IMR-90 (cell line): ENCODE results near the gene VEZT. TPM values are rescaled to one million over a fixed set of nuclear protein-coding genes. Genes with fewer than 3 reads are reported as not detected.

Experiments
- ATAC-seq: fragments of 200-7000 bp; cut with Tn5 transposase; 2 replicates; pipeline ENCODE4 v1.9.1; 2020; ENCODE audit warnings: low read depth, mild to moderate bottlenecking, moderate library complexity
- BruUV-seq: library from RNA; stranded (reverse); fragments of 400-500 nt; replicated peaks from 2 replicates; lab custom pipeline; 2021; lab: Mats Ljungman, UMichigan
- CTCF ChIA-PET: fragments of 300-600 bp; formaldehyde crosslinking; extraction: SDS; loops from one replicate; lab custom pipeline; 2021; ENCODE audit warnings: antibody characterized with exemption; lab: Yijun Ruan, JAX
- POLR2A ChIA-PET: fragments of 300-600 bp; sonication (Branson Sonifier 250); formaldehyde crosslinking; loops from one replicate; lab custom pipeline; 2022; ENCODE audit warnings: antibody characterized with exemption; ENCODE audit not compliant: unreplicated experiment; lab: Charles Lee
- DNase-seq: peaks from one replicate; pipeline ENCODE4 v3.0.0; 2013
- H2AFZ ChIP-seq: replicated peaks from 2 replicates; pipeline ENCODE3; 2013; ENCODE audit warnings: low read length, mild to moderate bottlenecking; ENCODE audit not compliant: poor library complexity
- H2AK5ac ChIP-seq: 2 replicates; pipeline ENCODE4 v1.6.1; 2013; ENCODE audit warnings: low read depth, low read length, inconsistent platforms
- H2AK9ac ChIP-seq: replicated peaks from 2 replicates; pipeline ENCODE3; 2013; ENCODE audit warnings: mild to moderate bottlenecking, low read depth, low read length, moderate library complexity; ENCODE audit not compliant: poor library complexity
- H2BK120ac ChIP-seq: 2 replicates; pipeline ENCODE4 v1.6.1; 2013; ENCODE audit warnings: low read depth, low read length, inconsistent platforms
- H2BK15ac ChIP-seq: 3 replicates; pipeline ENCODE4 v1.6.1; 2013; ENCODE audit warnings: low read depth, low read length, inconsistent platforms
- H2BK20ac ChIP-seq: 2 replicates; pipeline ENCODE4 v1.6.1; 2013; ENCODE audit warnings: low read depth, mild to moderate bottlenecking, inconsistent platforms, low read length, moderate library complexity
- H2BK5ac ChIP-seq: 2 replicates; pipeline ENCODE4 v1.6.1; 2013; ENCODE audit warnings: mild to moderate bottlenecking, low read depth, low read length, inconsistent platforms; ENCODE audit not compliant: poor library complexity, severe bottlenecking
- H3K14ac ChIP-seq: replicated peaks from 2 replicates; pipeline ENCODE4 v1.6.1; 2013; ENCODE audit warnings: low read depth, low read length, inconsistent platforms
- H3K18ac ChIP-seq: 2 replicates; pipeline ENCODE4 v1.6.1; 2013; ENCODE audit warnings: low read depth, low read length, control low read depth
- H3K23ac ChIP-seq: 2 replicates; pipeline ENCODE4 v1.6.1; 2013; ENCODE audit warnings: low read depth, low read length, inconsistent platforms
- H3K27ac ChIP-seq: 2 replicates; pipeline ENCODE4 v1.5.1; 2013; ENCODE audit warnings: mild to moderate bottlenecking, control low read depth, low read length; ENCODE audit not compliant: insufficient read depth
- H3K27me3 ChIP-seq: 2 replicates; pipeline ENCODE4 v1.6.1; 2013; ENCODE audit warnings: low read length; ENCODE audit not compliant: control insufficient read depth, insufficient read depth
- H3K36me3 ChIP-seq: 2 replicates; pipeline ENCODE4 v1.6.1; 2013; ENCODE audit warnings: low read length, mixed read lengths; ENCODE audit not compliant: control insufficient read depth, insufficient read depth
- H3K4ac ChIP-seq: 2 replicates; pipeline ENCODE4 v1.6.1; 2013; ENCODE audit warnings: low read depth, low read length, inconsistent platforms
- H3K4me1 ChIP-seq: 2 replicates; pipeline ENCODE4 v1.6.1; 2013; ENCODE audit warnings: low read length, mixed read lengths; ENCODE audit not compliant: control insufficient read depth, insufficient read depth
- H3K4me2 ChIP-seq: 2 replicates; pipeline ENCODE4 v1.6.1; 2013; ENCODE audit warnings: low read depth, mild to moderate bottlenecking, control low read depth, low read length, moderate library complexity
- H3K4me3 ChIP-seq: 2 replicates; pipeline ENCODE4 v1.5.1; 2013; ENCODE audit warnings: low read depth, mild to moderate bottlenecking, control low read depth, low read length, moderate library complexity; ENCODE audit not compliant: insufficient read depth
- H3K56ac ChIP-seq: 2 replicates; pipeline ENCODE4 v1.6.1; 2013; ENCODE audit warnings: low read length, inconsistent platforms; ENCODE audit not compliant: insufficient read depth; ENCODE audit errors: extremely low read depth
- H3K79me1 ChIP-seq, 2 experiments: 2 replicates each; pipeline ENCODE4 v1.6.1; 2013; ENCODE audit warnings: low read length in 2 of 2, inconsistent platforms in 1 of 2, low read depth in 1 of 2
- H3K9ac ChIP-seq: 2 replicates; pipeline ENCODE4 v1.6.1; 2013; ENCODE audit warnings: low read depth, low read length, control low read depth
- H3K9me1 ChIP-seq: 2 replicates; pipeline ENCODE4 v1.6.1; 2013; ENCODE audit warnings: low read length, inconsistent platforms; ENCODE audit not compliant: insufficient read depth
- H3K9me3 ChIP-seq: 2 replicates; pipeline ENCODE4 v1.6.1; 2013; ENCODE audit warnings: low read length; ENCODE audit not compliant: control insufficient read depth, insufficient read depth
- H4K20me1 ChIP-seq: 2 replicates; pipeline ENCODE4 v1.6.1; 2013; ENCODE audit warnings: low read length, inconsistent platforms; ENCODE audit not compliant: insufficient read depth
- H4K5ac ChIP-seq: 2 replicates; pipeline ENCODE4 v1.6.1; 2013; ENCODE audit warnings: mild to moderate bottlenecking, low read depth, low read length, control low read depth
- H4K8ac ChIP-seq, 2 experiments: 2 replicates each; pipeline ENCODE4 v1.6.1; 2013; ENCODE audit warnings: low read depth in 2 of 2, low read length in 2 of 2, control low read depth in 1 of 2, inconsistent platforms in 1 of 2
- H4K91ac ChIP-seq: 2 replicates; pipeline ENCODE4 v1.6.1; 2013; ENCODE audit warnings: low read depth, low read length, inconsistent platforms; ENCODE audit not compliant: insufficient read depth
- BHLHE40 ChIP-seq: fragments of 150-350 bp; IDR thresholded peaks from 2 replicates; pipeline ENCODE4 v1.6.1; 2016; ENCODE audit warnings: mild to moderate bottlenecking, low read depth, low read length
- CEBPB ChIP-seq: IDR thresholded peaks from 2 replicates; pipeline ENCODE4 v1.6.1; 2012; ENCODE audit warnings: low read depth, low read length, improper control_type of control experiment
- CHD1 ChIP-seq: IDR thresholded peaks from 2 replicates; pipeline ENCODE4 v1.6.1; 2012; ENCODE audit warnings: low read depth, low read length, improper control_type of control experiment
- CTCF ChIP-seq: conservative IDR thresholded peaks from 2 replicates; pipeline ENCODE4 v1.5.1; 2012; ENCODE audit warnings: mild to moderate bottlenecking, low read depth, low read length, improper control_type of control experiment
- ELK1 ChIP-seq: fragments of 150-350 bp; IDR thresholded peaks from 2 replicates; pipeline ENCODE4 v1.6.1; 2016; ENCODE audit warnings: low read depth, mild to moderate bottlenecking, low read length, moderate library complexity, borderline replicate concordance
- FOS ChIP-seq: fragments of 150-350 bp; IDR thresholded peaks from 2 replicates; pipeline ENCODE4 v1.6.1; 2016; ENCODE audit warnings: low read depth, low read length
- MAFK ChIP-seq: IDR thresholded peaks from 2 replicates; pipeline ENCODE4 v1.6.1; 2012; ENCODE audit warnings: low read depth, low read length, improper control_type of control experiment
- MAZ ChIP-seq: IDR thresholded peaks from 2 replicates; pipeline ENCODE4 v1.6.1; 2012; ENCODE audit warnings: low read depth, mild to moderate bottlenecking, low read length, improper control_type of control experiment, moderate library complexity, borderline replicate concordance
- MXI1 ChIP-seq: IDR thresholded peaks from 2 replicates; pipeline ENCODE4 v1.6.1; 2012; ENCODE audit warnings: low read depth, mild to moderate bottlenecking, low read length, moderate library complexity, borderline replicate concordance
- NFE2L2 ChIP-seq: fragments of 150-350 bp; IDR thresholded peaks from 2 replicates; pipeline ENCODE4 v1.6.1; 2016; ENCODE audit warnings: low read depth, mild to moderate bottlenecking, low read length
- POLR2A ChIP-seq: IDR thresholded peaks from 2 replicates; pipeline ENCODE4 v1.6.1; 2012; ENCODE audit warnings: mild to moderate bottlenecking, low read depth, low read length
- RAD21 ChIP-seq: IDR thresholded peaks from 2 replicates; pipeline ENCODE4 v1.6.1; 2012; ENCODE audit warnings: low read length, improper control_type of control experiment
- RCOR1 ChIP-seq: IDR thresholded peaks from 2 replicates; pipeline ENCODE4 v1.6.1; 2012; ENCODE audit warnings: mild to moderate bottlenecking, low read length, improper control_type of control experiment; ENCODE audit not compliant: insufficient replicate concordance
- RFX5 ChIP-seq: IDR thresholded peaks from 2 replicates; pipeline ENCODE4 v1.8.0; 2012; ENCODE audit warnings: low read depth, mild to moderate bottlenecking, low read length, moderate library complexity
- SMC3 ChIP-seq: fragments of 150-350 bp; IDR thresholded peaks from 2 replicates; pipeline ENCODE4 v1.6.1; 2016; ENCODE audit warnings: low read depth, mild to moderate bottlenecking, antibody characterized with exemption, low read length, moderate library complexity
- USF2 ChIP-seq: fragments of 150-350 bp; IDR thresholded peaks from 2 replicates; pipeline ENCODE4 v1.6.1; 2017; ENCODE audit warnings: mild to moderate bottlenecking, antibody characterized with exemption, low read length, low read depth
- WGBS, 2 experiments: methylation state at CpG; one replicate each; pipeline versions ENCODE4 v1.1.5 to v1.1.7; 2013; ENCODE audit warnings: missing lambda C conversion rate in 2 of 2; ENCODE audit not compliant: insufficient read length in 1 of 2; ENCODE audit errors: extremely low coverage in 2 of 2; 5-methylcytosine and 5-hydroxymethylcytosine counted together
- dilution Hi-C: fragments of 300-500 bp; cut with HindIII; formaldehyde crosslinking; loops from one replicate; pipeline ENCODE4 v1.14.3; 2018; ENCODE audit warnings: low sequenced_read_pairs; ENCODE audit not compliant: unreplicated experiment
- in situ Hi-C: fragments of 300-500 bp; cut with MboI; formaldehyde crosslinking; loops from 3 replicates; pipeline ENCODE4 v1.14.3; 2019; ENCODE audit warnings: low sequenced_read_pairs, inconsistent platforms, mixed read lengths
- intact Hi-C: fragments of 100-400 bp; cut with micrococcal nuclease; formaldehyde crosslinking; loops from 2 replicates; pipeline ENCODE4 v1.10.0; 2022
- polyA plus RNA-seq, 3 experiments: library from polyadenylated mRNA; depleted of rRNA; stranded (reverse); fragments of >200 nt; gene quantifications; 2 replicates each; pipeline ENCODE4 v1.2.3, GENCODE V29; 2012; ENCODE audit warnings: low replicate concordance in 1 of 3
- total RNA-seq: library from RNA; depleted of rRNA; stranded (reverse); fragments of >200 nt; gene quantifications from 2 replicates; pipeline ENCODE4 v1.2.3, GENCODE V29; 2012

Gene VEZT
- total and polyA plus RNA-seq, 2 of the 4 experiments (the other 2 are of a cell fraction), result 54.5 to 90.2 TPM

- Histone ChIP-seq H2AFZ (no peak overlapping the region), H4K8ac (no peak overlapping the region), H4K91ac (no peak overlapping the region), H4K20me1 (peaks cover 28% of the 10 kb centered on the region), H3K36me3 (peaks cover 7% of the 10 kb centered on the region), H2BK20ac (no peak overlapping the region), H4K5ac (no peak overlapping the region), H2BK5ac (no peak overlapping the region), H3K4ac (no peak overlapping the region), H3K9me3 (no peaks in the 10 kb centered on the region), H3K27me3 (no peaks in the 10 kb centered on the region), H3K4me2 (no peak overlapping the region), H3K27ac (no peak overlapping the region), H2BK120ac (no peak overlapping the region), H3K23ac (peak overlapping the region; percentile 40; the same call in 1 of the 2 replicates), H2BK15ac (no peak overlapping the region), H3K18ac (no peak overlapping the region), H3K9ac (no peak overlapping the region), H3K56ac (no peak overlapping the region), H2AK9ac (no peak overlapping the region), H3K4me1 (peaks cover 14% of the 10 kb centered on the region), H3K79me1 (peaks cover 14 to 62% of the 10 kb centered on the region in 2 experiments; a peak in 3 of 4 replicates), H3K4me3 (no peak overlapping the region), H3K14ac (no peak overlapping the region), H3K9me1 (peaks cover 14% of the 10 kb centered on the region), H2AK5ac (no peak overlapping the region)
- dilution Hi-C loops, result no loop called here
- ATAC-seq, result no peak
- BruUV-seq, result no TSS peak
- no CpG with 5 or more reads among the region's 1 CpG for WGBS, 2 experiments
- no peak for DNase-seq
- POLR2A ChIA-PET, result interaction anchor here (0.5 to 0.6 kb wide), 2 partner anchors 46 to 91 kb away, joined by 3 to 6 read pairs; no protein-coding TSS in a partner anchor
- intact Hi-C loops, result no loop called here
- in situ Hi-C loops, result no loop called here
- TF ChIP-seq NFE2L2, result no peak
- TF ChIP-seq MAFK, result no peak
- TF ChIP-seq SMC3, result no peak
- no peak for TF ChIP-seq ELK1
- TF ChIP-seq CEBPB, result no peak
- TF ChIP-seq CHD1, result no peak
- TF ChIP-seq MAZ, result no peak
- no peak for TF ChIP-seq RAD21
- no peak for TF ChIP-seq MXI1
- no peak for TF ChIP-seq RCOR1
- TF ChIP-seq BHLHE40, result no peak
- TF ChIP-seq USF2, result no peak
- TF ChIP-seq FOS, result no peak
- no peak for TF ChIP-seq POLR2A
- TF ChIP-seq RFX5, result no peak
- TF ChIP-seq CTCF, result no peak
- CTCF ChIA-PET, result interaction anchor here (1.0 kb wide), 1 partner anchor 109 kb away, joined by 3 read pairs; no protein-coding TSS in a partner anchor
These were observed 8.1 kb downstream of the VEZT start for GRCh38 chr12:95225645-95226212.
